Measurements from ENCODE around the gene SPEF2.

Gene SPEF2

GRCh38 chr5:35777358-35778087, 159.9 kb downstream of the SPEF2 start (continued):
- TF ChIP-seq ZNF202 (tag by site-specific recombination; IDR thresholded peaks at IDR 0.05; ENCODE audit: borderline replicate concordance), result peak; percentile 92; the same call in 1 of the 2 replicates
- no peak for TF ChIP-seq ZFHX2 (tag by site-specific recombination; conservative IDR thresholded peaks at IDR 0.05)
- TF ChIP-seq ZNF2 (tag by site-specific recombination; IDR thresholded peaks at IDR 0.05), result no peak
- no peak for TF ChIP-seq PRDM10 (tag by site-specific recombination; IDR thresholded peaks at IDR 0.05)
- no peak for TF ChIP-seq ZNF24 (tag by site-specific recombination; IDR thresholded peaks at IDR 0.05)
- TF ChIP-seq ZNF658 (tag by site-specific recombination; IDR thresholded peaks at IDR 0.05), result no peak
- TF ChIP-seq ZNF354C (tag by site-specific recombination; IDR thresholded peaks at IDR 0.05; ENCODE audit: borderline replicate concordance, low read depth), result no peak; the same call in 1 of the 2 replicates
- no peak for TF ChIP-seq KLF16 (tag by site-specific recombination; IDR thresholded peaks at IDR 0.05)
- no peak for TF ChIP-seq ZNF324 (tag by site-specific recombination; IDR thresholded peaks at IDR 0.05)
- TF ChIP-seq ZNF692 (tag by site-specific recombination; IDR thresholded peaks at IDR 0.05), result no peak
- no peak for TF ChIP-seq ZNF513 (tag by site-specific recombination; IDR thresholded peaks at IDR 0.05)
- TF ChIP-seq ZSCAN16 (tag by site-specific recombination; IDR thresholded peaks at IDR 0.05), result no peak
- TF ChIP-seq KLF8 (tag by site-specific recombination; IDR thresholded peaks at IDR 0.05), result no peak
- TF ChIP-seq ZNF280D (tag by site-specific recombination; IDR thresholded peaks at IDR 0.05), result no peak
- TF ChIP-seq ZNF777 (tag by site-specific recombination; IDR thresholded peaks at IDR 0.05; ENCODE audit: borderline replicate concordance), result no peak
- TF ChIP-seq ZNF16 (tag by site-specific recombination; IDR thresholded peaks at IDR 0.05; ENCODE audit: low read depth), result 0 out of 2 replicates have a peak, but pooled peaks have one; percentile 18
- TF ChIP-seq TCF7L2 (IDR thresholded peaks at IDR 0.05; ENCODE audit: borderline replicate concordance, low read depth, low read length), result no peak
- TF ChIP-seq ZNF626 (tag by site-specific recombination; IDR thresholded peaks at IDR 0.05), result no peak
- peak; percentile 20; the same call in 1 of the 2 replicates for TF ChIP-seq OVOL3 (tag by site-specific recombination; IDR thresholded peaks at IDR 0.05)
- no peak for TF ChIP-seq PRDM2 (tag by site-specific recombination; IDR thresholded peaks at IDR 0.05; ENCODE audit: borderline replicate concordance)
- TF ChIP-seq BCL11B (tag by site-specific recombination; IDR thresholded peaks at IDR 0.05; ENCODE audit: low read depth), result no peak
- TF ChIP-seq ZNF514 (tag by site-specific recombination; IDR thresholded peaks at IDR 0.05), result no peak
- no peak for TF ChIP-seq ZNF223 (tag by site-specific recombination; IDR thresholded peaks at IDR 0.05)

Measured in HEK293 (cell line).